Measurements from ENCODE around the gene TFR2. TPM values are rescaled to one million over a fixed set of nuclear protein-coding genes. Genes with fewer than 3 reads are reported as not detected.

The TFR2 gene
- total and polyA plus RNA-seq, 2 of the 13 experiments (the other 11 are each of a cell fraction or from before 2014, with no cell fraction given) = 36.9 to 64.2 TPM

DNA sequence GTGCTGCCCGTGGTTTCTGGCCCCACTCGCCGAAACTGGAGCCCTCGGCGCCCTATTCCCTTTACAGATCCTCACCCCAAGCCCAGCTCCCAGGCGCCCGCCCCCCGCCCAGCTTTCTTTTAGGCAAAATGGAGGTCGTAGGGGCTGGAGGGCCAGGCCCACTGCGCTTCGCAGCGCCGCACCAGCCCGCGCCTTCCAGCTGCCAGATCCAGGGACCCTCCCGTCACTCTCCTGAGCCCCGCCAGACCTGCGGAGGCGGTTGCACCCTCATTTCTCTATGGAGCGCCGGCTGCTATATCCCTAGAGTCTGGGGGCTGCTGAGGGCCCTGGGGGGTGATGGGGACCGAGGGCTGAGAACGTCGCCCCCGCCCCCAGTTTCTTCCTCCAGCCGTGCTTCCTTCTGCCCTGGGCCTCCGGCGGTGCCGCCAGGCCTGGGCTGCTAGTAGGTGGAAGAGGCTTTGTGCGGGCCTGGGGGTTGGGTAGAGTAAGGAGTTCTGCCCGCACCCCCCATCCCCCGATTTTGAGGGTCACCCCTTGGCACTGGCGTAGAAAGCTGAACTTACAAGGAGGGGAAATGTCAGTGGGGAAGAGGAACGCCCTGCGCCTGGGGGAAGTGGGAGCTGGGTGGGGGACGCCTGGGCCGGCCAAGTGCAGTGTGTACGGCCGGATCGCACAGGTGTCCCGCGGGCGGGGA is 33.2 kb upstream of the TFR2 start (continued):
- TF ChIP-seq FLYWCH1 (CRISPR knock-in tag; IDR thresholded peaks at IDR 0.05) = no peak
- TF ChIP-seq HMG20B (CRISPR knock-in tag; conservative IDR thresholded peaks at IDR 0.05) = no peak
- no peak for TF ChIP-seq KDM4B (CRISPR knock-in tag; IDR thresholded peaks at IDR 0.05)
- TF ChIP-seq, protein P1, sequence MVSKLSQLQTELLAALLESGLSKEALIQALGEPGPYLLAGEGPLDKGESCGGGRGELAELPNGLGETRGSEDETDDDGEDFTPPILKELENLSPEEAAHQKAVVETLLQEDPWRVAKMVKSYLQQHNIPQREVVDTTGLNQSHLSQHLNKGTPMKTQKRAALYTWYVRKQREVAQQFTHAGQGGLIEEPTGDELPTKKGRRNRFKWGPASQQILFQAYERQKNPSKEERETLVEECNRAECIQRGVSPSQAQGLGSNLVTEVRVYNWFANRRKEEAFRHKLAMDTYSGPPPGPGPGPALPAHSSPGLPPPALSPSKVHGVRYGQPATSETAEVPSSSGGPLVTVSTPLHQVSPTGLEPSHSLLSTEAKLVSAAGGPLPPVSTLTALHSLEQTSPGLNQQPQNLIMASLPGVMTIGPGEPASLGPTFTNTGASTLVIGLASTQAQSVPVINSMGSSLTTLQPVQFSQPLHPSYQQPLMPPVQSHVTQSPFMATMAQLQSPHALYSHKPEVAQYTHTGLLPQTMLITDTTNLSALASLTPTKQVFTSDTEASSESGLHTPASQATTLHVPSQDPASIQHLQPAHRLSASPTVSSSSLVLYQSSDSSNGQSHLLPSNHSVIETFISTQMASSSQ (IDR thresholded peaks at IDR 0.05; ENCODE audit: low read depth) = no peak
- TF ChIP-seq, protein P1 (CRISPR knock-in tag; IDR thresholded peaks at IDR 0.05; ENCODE audit: borderline replicate concordance) = no peak
- TF ChIP-seq NFE2 (CRISPR knock-in tag; IDR thresholded peaks at IDR 0.05) = no peak
- TF ChIP-seq AGO2 (optimal IDR thresholded peaks at IDR 0.05; ENCODE audit: low read depth, low read length) = peak; percentile 38
- TF ChIP-seq, protein P2, sequence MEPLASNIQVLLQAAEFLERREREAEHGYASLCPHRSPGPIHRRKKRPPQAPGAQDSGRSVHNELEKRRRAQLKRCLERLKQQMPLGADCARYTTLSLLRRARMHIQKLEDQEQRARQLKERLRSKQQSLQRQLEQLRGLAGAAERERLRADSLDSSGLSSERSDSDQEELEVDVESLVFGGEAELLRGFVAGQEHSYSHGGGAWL (CRISPR knock-in tag; IDR thresholded peaks at IDR 0.05) = no peak
- TF ChIP-seq ZNF225 (CRISPR knock-in tag; IDR thresholded peaks at IDR 0.05) = no peak
- peak; percentile 21 for TF ChIP-seq HNRNPLL (IDR thresholded peaks at IDR 0.05; ENCODE audit: low read depth, low read length, poor library complexity, severe bottlenecking)
- TF ChIP-seq ZNF883 (CRISPR knock-in tag; IDR thresholded peaks at IDR 0.05; ENCODE audit: not compliant biosample characterization) = peak; percentile 20
- no peak for TF ChIP-seq SCMH1 (CRISPR knock-in tag; IDR thresholded peaks at IDR 0.05; ENCODE audit: borderline replicate concordance)
- no peak for TF ChIP-seq ZNF556 (CRISPR knock-in tag; IDR thresholded peaks at IDR 0.05; ENCODE audit: borderline replicate concordance)
- TF ChIP-seq ZNF724P (CRISPR knock-in tag; IDR thresholded peaks at IDR 0.05; ENCODE audit: borderline replicate concordance) = no peak
- TF ChIP-seq SMAD3 (CRISPR knock-in tag; IDR thresholded peaks at IDR 0.05) = no peak
- 0 out of 2 replicates have a peak, but pooled peaks have one; percentile 2 for TF ChIP-seq SIN3A (IDR thresholded peaks at IDR 0.05; ENCODE audit: borderline replicate concordance, low read depth, low read length)
- TF ChIP-seq ZNF777 (CRISPR knock-in tag; IDR thresholded peaks at IDR 0.05) = 0 out of 2 replicates have a peak, but pooled peaks have one; percentile 19
- TF ChIP-seq, protein P3, sequence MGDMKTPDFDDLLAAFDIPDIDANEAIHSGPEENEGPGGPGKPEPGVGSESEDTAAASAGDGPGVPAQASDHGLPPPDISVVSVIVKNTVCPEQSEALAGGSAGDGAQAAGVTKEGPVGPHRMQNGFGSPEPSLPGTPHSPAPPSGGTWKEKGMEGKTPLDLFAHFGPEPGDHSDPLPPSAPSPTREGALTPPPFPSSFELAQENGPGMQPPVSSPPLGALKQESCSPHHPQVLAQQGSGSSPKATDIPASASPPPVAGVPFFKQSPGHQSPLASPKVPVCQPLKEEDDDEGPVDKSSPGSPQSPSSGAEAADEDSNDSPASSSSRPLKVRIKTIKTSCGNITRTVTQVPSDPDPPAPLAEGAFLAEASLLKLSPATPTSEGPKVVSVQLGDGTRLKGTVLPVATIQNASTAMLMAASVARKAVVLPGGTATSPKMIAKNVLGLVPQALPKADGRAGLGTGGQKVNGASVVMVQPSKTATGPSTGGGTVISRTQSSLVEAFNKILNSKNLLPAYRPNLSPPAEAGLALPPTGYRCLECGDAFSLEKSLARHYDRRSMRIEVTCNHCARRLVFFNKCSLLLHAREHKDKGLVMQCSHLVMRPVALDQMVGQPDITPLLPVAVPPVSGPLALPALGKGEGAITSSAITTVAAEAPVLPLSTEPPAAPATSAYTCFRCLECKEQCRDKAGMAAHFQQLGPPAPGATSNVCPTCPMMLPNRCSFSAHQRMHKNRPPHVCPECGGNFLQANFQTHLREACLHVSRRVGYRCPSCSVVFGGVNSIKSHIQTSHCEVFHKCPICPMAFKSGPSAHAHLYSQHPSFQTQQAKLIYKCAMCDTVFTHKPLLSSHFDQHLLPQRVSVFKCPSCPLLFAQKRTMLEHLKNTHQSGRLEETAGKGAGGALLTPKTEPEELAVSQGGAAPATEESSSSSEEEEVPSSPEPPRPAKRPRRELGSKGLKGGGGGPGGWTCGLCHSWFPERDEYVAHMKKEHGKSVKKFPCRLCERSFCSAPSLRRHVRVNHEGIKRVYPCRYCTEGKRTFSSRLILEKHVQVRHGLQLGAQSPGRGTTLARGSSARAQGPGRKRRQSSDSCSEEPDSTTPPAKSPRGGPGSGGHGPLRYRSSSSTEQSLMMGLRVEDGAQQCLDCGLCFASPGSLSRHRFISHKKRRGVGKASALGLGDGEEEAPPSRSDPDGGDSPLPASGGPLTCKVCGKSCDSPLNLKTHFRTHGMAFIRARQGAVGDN (CRISPR knock-in tag; IDR thresholded peaks at IDR 0.05) = peak; percentile 45; the same call in 1 of the 2 replicates
- no peak for TF ChIP-seq TCF7L2 (IDR thresholded peaks at IDR 0.05; ENCODE audit: low read depth, low read length)
- no peak for TF ChIP-seq SMAD1 (CRISPR knock-in tag; IDR thresholded peaks at IDR 0.05; ENCODE audit: borderline replicate concordance, low read depth)
- TF ChIP-seq SAFB2 (CRISPR knock-in tag; IDR thresholded peaks at IDR 0.05; ENCODE audit: borderline replicate concordance, low read depth) = 0 out of 2 replicates have a peak, but pooled peaks have one; percentile 3
